ENCODE measurements around the gene HIVEP3. TPM values are rescaled to one million over a fixed set of nuclear protein-coding genes. Genes with fewer than 3 reads are reported as not detected.

The HIVEP3 gene
- total RNA-seq, 1 donor from 2014 or later: 1.2 TPM

DNA sequence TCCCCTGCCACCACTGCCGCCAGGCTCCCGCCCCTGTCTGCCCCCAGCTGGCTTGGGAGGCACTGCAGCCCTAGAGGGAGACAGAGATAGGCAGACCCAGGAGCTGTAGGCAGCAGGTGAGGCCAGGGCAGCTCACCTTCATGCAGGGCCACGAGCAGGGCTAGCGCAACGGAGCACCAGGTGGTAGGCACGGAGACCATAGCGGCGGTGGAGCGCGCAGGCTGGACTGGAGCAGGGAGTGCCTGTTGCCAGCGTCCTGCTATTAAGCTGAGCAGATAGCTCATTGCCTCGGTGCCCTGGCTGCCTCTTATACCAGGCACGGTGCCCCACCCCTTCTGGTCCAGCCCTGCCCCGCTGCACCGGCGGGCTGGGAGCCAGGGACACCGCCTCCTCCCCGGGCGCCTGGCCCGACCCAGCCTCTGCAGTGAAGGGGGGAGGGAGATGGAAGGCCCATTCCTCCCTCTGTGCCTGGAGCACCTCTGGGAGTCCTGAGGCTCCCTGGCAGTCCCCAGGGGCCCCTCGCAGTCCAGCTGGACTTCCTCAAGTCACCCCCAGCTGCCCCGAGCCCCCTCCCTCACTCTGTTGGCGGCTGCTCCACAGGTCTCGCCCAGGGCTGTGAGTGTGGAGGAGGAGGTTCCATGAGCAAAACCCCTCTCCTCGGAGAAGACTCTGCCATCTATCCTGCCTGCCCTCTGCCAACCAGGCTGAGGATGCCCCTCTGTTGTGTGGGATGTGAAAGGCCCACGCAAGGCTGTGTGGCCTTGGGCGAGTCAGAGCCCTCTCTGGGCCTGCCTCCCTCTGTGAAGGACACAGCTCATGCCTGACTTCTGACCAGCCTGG lies 434.1 kb downstream of the HIVEP3 start, which contains the start of gene EDN2:
EDN2 (minus strand) TSS at position 282 of the 840 bp plus-strand sequence; CDS start at position 200, 82 bp downstream.
- Mint-ChIP-seq H3K27me3 (ENCODE audit: low read depth) (peaks cover 4% of the 10 kb centered on the region), H3K4me1 (peaks cover 42% of the 10 kb centered on the region), H3K4me3 (no peak within 1 kb of the TSS), H3K9me3 (peaks cover 2% of the 10 kb centered on the region), H3K27ac (ENCODE audit: unreplicated experiment) (no peak within 1 kb of the TSS), H3K36me3 (ENCODE audit: low read depth) (no peaks in the 10 kb centered on the region)
- TF ChIP-seq, protein P1, sequence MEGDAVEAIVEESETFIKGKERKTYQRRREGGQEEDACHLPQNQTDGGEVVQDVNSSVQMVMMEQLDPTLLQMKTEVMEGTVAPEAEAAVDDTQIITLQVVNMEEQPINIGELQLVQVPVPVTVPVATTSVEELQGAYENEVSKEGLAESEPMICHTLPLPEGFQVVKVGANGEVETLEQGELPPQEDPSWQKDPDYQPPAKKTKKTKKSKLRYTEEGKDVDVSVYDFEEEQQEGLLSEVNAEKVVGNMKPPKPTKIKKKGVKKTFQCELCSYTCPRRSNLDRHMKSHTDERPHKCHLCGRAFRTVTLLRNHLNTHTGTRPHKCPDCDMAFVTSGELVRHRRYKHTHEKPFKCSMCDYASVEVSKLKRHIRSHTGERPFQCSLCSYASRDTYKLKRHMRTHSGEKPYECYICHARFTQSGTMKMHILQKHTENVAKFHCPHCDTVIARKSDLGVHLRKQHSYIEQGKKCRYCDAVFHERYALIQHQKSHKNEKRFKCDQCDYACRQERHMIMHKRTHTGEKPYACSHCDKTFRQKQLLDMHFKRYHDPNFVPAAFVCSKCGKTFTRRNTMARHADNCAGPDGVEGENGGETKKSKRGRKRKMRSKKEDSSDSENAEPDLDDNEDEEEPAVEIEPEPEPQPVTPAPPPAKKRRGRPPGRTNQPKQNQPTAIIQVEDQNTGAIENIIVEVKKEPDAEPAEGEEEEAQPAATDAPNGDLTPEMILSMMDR (conservative IDR thresholded peaks at IDR 0.05): peak; percentile 28
- no peak for DNase-seq (ENCODE audit: low read depth, low spot score)

DNA sequence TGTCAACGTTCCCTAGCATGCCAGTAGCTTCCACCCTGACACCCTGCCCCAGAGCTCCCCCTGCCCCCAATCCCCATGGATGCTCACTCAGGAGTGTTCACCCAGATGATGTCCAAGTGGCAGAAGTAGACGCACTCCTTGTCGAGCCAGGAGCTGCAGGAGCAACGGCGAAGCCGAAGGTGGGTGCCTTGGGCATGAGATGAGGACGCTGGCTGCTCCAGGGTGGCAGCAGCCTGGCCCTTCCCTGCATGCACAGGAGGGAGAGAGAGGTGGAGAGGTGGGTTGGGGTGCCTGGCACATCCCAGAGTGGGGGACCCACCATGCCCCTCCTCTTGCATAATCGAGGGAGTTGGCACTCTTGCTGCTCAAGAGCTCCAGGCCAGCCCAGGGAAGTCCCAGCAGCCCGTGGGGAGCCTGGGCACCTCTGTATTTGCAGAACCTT lies 434.7 kb downstream of the HIVEP3 start:
- TF ChIP-seq, protein P1 (conservative IDR thresholded peaks at IDR 0.05): no peak
- Mint-ChIP-seq H3K9me3 (no peaks in the 10 kb centered on the region), H3K27me3 (ENCODE audit: low read depth) (peaks cover 4% of the 10 kb centered on the region), H3K4me3 (no peak overlapping the region), H3K4me1 (peaks cover 36% of the 10 kb centered on the region), H3K27ac (ENCODE audit: unreplicated experiment) (no peak overlapping the region), H3K36me3 (ENCODE audit: low read depth) (no peaks in the 10 kb centered on the region)
- DNase-seq (ENCODE audit: low read depth, low spot score): no peak

DNA sequence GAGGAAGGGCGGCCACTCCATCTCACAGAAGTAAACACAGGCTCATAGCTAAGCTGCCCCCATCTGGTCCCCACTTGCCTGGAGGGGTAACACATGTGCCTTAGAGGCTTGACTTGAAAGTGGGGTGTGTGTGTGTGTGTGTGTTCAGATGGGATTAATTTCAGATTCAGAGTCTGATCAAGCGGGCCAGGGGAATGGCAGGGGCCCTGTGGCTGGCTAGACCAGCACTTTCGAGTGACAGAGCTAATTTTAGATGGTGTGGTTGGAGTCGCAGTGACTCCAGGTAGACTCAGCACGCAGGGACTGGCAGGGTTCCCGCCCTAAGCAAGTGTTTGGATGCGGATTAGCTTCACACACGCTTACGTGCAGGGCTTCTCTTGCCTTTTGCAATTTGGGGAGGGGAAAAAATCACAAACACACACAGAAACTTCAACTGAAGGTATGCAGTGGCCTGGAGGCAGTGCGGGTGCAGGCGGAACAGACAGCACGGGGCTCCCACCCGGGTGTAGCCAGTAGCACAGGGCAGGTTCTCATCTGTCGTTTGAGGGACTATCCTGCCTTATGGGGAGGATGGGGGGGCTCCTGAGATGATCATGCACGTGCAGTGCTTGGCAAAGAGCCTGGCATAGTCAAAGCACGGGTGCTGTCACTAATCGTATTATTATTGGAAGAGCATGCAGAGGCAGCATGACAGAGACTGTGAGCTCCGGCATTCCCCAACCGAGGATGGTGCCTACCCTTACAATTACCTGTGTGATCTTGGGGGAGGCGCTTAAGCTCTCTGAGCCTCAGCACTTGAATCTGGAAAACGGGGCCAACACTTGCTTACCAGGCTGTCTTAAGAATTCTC lies 435.5 kb downstream of the HIVEP3 start:
- Mint-ChIP-seq H3K36me3 (ENCODE audit: low read depth) (no peaks in the 10 kb centered on the region), H3K27ac (ENCODE audit: unreplicated experiment) (peak overlapping the region; percentile 87), H3K4me1 (peaks cover 31% of the 10 kb centered on the region), H3K27me3 (ENCODE audit: low read depth) (peaks cover 4% of the 10 kb centered on the region), H3K4me3 (no peak overlapping the region), H3K9me3 (no peaks in the 10 kb centered on the region)
- TF ChIP-seq, protein P1 (conservative IDR thresholded peaks at IDR 0.05): no peak
- DNase-seq (ENCODE audit: low read depth, low spot score): no peak

DNA sequence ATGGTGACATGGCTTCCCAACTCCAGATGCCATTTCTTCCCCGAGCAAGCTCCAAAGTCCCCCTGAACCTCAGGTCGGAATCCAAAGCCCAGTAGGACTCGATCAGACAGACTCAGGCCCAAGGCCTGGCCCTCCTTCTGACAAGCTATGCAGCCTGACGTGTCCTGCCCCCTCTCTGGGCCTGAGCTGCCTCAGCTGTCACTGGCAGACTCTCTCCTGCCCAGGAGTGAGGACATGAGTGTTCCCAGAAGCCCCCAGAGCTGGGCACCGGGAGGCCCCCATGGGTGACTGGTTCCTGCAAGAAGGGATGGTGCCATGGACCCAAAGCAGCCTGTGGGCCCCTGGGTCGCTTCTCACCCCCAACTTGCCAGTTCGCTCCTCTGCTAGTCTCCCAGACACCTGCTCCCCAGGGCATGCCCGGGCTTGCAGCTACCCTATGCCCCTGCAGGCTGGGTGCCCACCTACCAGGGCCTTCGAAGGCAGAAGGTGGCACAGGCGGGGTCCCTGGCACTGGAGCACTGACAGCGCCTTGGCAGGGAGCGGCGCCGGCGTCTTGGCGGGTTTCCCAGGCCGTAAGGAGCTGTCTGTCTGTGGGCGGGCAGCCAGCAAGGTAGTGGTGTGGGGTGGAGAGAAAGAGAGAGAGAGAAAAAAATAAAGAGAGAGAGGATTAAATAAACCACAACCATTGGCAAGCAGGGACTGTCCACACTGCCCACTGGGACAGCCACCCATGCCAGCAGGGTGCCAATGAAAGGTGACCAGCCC lies 436.5 kb downstream of the HIVEP3 start:
- Mint-ChIP-seq H3K27ac (ENCODE audit: unreplicated experiment) (no peak overlapping the region), H3K4me3 (no peak overlapping the region)

More for the DNA sequence above, 436.5 kb downstream of the HIVEP3 start:
- H3K36me3 Mint-ChIP-seq (ENCODE audit: low read depth): no peaks in the 10 kb centered on the region
- no peak for DNase-seq (ENCODE audit: low read depth, low spot score)
- H3K9me3 Mint-ChIP-seq: no peaks in the 10 kb centered on the region
- TF ChIP-seq, protein P1 (conservative IDR thresholded peaks at IDR 0.05): no peak
- H3K4me1 Mint-ChIP-seq: peaks cover 24% of the 10 kb centered on the region
- H3K27me3 Mint-ChIP-seq (ENCODE audit: low read depth): peaks cover 4% of the 10 kb centered on the region

Measured in neural crest cell (in vitro differentiated cells).